OCI-M1 (cell line): ENCODE measurements around the gene CDC42BPA.
"Not testable (repeated sequence)": the region's sequence is repeated elsewhere in the genome, so short reads cannot be mapped to it uniquely, and the experiment has no call there.

ENCODE experiments used
- DNase-seq: peaks from one replicate; lab custom pipeline; 2025; lab: John Stamatoyannopoulos, UW

The CDC42BPA gene

DNA sequence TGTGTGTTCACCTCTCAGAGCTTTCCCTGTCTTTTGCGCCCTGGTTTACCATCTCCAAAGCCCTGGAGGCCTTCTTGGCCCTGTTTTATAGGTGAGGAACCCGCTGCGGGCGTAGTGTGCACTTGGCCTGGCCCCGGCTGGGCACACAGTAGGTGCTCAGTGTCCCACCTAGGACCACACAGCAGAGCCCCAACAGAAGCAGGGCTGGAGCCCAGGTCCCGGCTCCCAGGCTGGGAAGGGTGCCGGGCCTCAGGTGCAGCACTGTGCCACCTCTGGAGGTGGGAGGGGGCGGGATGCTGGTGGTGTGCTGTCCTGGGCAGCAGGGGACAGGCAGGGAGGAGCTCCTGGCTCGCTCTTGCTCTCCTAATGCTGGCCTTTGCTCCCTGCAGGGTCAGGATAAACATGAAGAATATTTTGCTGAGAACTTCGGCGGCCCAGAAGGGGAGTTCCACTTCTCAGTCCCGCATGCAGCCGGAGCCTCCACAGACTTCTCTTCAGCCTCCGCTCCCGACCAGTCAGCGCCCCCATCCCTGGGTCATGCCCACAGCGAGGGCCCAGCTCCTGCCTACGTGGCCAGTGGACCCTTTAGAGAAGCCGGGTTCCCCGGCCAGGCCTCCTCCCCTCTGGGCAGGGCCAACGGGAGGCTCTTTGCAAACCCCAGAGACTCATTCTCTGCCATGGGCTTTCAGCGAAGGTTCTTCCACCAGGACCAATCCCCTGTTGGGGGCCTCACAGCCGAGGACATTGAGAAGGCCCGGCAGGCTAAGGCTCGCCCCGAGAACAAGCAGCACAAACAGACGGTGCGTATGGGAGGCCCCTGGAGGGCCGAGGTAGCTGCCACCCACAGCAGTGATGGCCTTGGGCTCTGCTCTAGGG lies 353.4 kb downstream of the CDC42BPA start:
- DNase-seq, result no peak

GRCh38 chr1:226964068-226964425 lies 354.2 kb downstream of the CDC42BPA start:
- DNase-seq, result no peak

DNA sequence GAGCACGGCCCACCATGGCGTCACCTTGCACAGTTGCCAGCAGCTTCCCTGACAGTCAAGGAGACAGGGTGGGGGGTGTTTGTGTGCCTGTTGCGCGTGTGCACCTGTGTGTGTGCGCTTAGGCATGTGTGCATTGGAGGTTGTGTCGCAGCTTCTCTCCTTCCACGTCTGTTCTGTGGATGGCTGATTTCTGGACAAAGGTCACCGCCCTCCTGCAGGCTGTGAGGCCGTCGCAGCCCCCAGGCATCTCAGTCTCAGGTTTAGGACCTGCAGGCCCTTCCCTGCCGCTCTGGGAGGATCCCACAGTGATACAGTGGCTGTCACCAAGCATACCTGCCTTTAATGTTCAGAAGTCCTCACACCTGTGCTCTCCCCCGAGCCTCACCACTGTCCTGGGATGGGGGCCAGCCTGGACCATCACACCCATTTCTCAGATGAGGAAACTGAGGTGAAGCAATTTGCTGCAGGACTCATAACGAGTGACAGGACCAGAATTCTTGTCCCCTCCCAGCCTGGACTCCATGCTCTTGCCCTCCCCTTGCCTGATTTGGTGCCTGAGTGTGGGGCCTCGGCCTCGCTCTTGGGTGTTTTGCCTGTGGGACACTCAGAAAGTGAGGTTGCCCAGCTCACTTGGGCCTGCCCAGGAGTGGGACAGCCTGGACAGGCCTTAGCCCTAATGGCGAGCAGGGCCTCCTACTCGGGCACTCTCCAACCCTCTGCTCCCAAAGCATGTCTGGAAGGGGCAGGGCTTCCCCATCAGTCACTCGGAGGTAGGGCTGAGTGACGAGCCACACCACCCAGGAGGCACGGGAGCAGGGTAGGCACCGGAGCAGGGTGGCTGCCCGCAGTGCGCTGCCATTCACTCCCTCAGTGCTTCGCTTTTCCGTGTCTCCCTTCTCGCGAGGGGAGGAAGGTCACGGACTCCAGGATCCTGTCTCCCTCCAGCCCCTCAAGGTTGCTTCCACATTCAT lies 355.6 kb downstream of the CDC42BPA start:
- DNase-seq, result no peak

- no peak for DNase-seq
These were observed 357.1 kb downstream of the CDC42BPA start for GRCh38 chr1:226960944-226961765.

- DNase-seq, result no peak
These were observed 358.0 kb downstream of the CDC42BPA start for GRCh38 chr1:226960256-226960655.

DNA sequence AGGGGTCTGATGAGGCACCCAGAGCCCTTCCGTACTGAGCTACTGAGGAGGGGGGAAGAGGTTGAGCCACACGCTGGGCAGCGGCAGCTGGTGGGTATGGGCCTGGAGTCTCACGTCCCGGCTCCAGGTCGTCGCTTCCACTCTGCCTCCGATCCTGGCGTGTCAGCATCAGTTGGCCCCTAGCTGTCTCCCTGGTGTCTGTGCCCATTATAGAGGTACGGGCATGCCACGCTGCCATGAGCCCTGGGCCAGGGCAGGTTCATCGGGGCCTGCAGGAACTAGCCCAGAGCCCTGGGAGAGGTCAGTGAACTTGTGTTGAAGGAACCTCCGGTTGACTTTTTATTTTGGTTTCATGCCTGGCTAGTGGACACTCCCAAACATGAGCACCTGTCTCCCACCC lies 360.0 kb downstream of the CDC42BPA start:
- no peak for DNase-seq

DNA sequence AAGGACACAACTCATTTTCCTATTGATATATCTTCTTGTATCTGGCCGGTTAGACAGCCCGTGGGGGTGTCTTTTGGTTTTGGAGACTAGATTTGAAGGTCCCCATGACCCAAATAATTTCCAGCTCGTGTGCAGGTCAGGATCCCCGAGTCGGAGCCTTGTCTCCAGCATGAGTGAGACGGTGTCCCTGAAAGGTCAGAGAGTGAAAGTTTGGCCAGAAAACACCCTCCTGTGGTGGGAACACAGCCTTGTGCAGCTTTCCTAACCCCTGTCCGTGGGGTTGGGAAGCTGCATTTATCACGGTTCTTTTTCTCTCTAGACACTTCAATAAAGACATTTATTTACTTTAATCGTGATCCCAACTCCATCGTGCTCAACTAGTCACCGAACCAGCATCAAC lies 360.6 kb downstream of the CDC42BPA start:
- no peak for DNase-seq

GRCh38 chr1:226956942-226957713 lies 361.2 kb downstream of the CDC42BPA start:
- DNase-seq, result no peak

- DNase-seq, result not testable (repeated sequence)
These were observed 362.4 kb downstream of the CDC42BPA start for GRCh38 chr1:226955857-226956256.

GRCh38 chr1:226954777-226955176 lies 363.5 kb downstream of the CDC42BPA start:
- DNase-seq, result no peak

- no peak for DNase-seq
These were observed 364.0 kb downstream of the CDC42BPA start for GRCh38 chr1:226954337-226954736.

- DNase-seq, result no peak
These were observed 365.0 kb downstream of the CDC42BPA start for GRCh38 chr1:226953175-226953800.

- no peak for DNase-seq
These were observed 366.2 kb downstream of the CDC42BPA start for GRCh38 chr1:226952118-226952441.

GRCh38 chr1:226951286-226952117 lies 366.8 kb downstream of the CDC42BPA start:
- no peak for DNase-seq

DNA sequence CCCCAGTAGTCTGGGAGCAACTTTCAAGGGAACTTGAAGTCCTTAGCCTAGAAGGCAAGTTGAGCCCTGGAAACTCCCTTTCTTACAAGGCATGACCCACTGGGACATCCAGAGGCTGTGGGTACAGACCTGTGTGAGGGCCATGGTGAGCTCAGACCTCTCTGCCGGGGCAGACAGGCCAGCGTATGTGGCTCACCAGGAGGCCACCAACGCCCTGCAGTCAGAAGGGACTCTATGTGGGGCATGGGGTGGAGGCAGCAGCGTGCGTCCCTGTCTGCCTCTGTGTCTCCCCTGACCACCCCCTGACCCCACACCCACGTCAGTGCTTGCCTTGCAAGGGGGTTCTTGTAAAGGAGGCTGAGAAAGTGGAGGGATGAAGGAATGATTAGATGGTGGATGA lies 367.4 kb downstream of the CDC42BPA start:
- DNase-seq, result no peak

DNA sequence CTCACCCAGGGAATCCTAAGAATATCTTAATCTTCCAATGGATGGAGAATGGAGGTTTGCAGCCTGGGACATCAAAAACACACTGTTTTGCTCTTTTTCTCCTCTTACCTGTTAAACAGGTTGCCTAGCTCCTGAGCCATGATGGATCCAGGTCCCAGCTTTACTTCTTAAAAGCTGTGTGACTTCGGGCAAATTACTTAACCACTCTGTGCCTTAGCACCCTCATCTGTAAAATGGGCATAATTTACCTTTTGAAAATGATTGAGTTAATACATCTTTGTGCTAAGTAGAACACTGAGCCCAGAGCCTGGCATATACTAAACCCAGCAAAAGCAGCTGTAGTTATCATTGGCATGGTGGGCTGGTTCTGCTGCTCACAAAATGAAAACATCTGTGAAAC lies 368.0 kb downstream of the CDC42BPA start:
- DNase-seq, result no peak

GRCh38 chr1:226949401-226949800 lies 368.9 kb downstream of the CDC42BPA start:
- DNase-seq, result no peak

DNA sequence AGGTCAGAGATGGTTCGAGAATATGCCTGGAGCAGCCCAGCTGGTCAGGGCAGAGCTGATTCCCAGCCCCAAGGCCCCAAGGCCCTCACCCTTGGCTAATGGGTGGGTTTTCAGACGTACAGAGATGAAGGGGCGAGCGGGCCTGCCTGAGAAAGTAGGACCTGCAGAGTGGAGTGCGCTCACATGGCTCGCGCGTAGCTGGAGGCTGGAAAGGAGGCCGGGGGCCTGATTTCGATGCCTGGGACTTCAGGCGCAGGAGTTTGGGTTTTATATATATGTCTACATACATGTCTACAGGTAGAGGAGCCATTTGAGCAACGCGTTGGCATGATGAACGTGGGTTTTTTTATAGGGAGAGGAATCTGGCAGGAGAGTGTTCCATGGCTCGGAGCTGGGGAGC lies 369.3 kb downstream of the CDC42BPA start:
- DNase-seq, result no peak

- DNase-seq, result no peak
These were observed 369.8 kb downstream of the CDC42BPA start for GRCh38 chr1:226948480-226948879.

- no peak for DNase-seq
These were observed 370.2 kb downstream of the CDC42BPA start for GRCh38 chr1:226948051-226948450.
